ENCODE results near the gene KHDC4.

Gene KHDC4

GRCh38 chr1:155976062-155976912, 42.1 kb upstream of the KHDC4 start:
- DNase-seq, result peak; percentile 78 to 92
- H3K27ac ChIP-seq, result peak overlapping the region; percentile 98 to 99
- peaks cover 5 to 80% (median 69%) of the 10 kb centered on the region in 4 donors for H3K4me1 ChIP-seq
- no peaks in the 10 kb centered on the region for H3K9me3 ChIP-seq
- H3K27me3 ChIP-seq, result no peaks in the 10 kb centered on the region
- peak overlapping the region; percentile 89 to 98 for H3K4me3 ChIP-seq
- intact Hi-C loops (cut with DNase I; ENCODE audit: low total_unique reads), result no loop called here
- no peaks in the 10 kb centered on the region for H3K36me3 ChIP-seq
- TF ChIP-seq, protein P1, sequence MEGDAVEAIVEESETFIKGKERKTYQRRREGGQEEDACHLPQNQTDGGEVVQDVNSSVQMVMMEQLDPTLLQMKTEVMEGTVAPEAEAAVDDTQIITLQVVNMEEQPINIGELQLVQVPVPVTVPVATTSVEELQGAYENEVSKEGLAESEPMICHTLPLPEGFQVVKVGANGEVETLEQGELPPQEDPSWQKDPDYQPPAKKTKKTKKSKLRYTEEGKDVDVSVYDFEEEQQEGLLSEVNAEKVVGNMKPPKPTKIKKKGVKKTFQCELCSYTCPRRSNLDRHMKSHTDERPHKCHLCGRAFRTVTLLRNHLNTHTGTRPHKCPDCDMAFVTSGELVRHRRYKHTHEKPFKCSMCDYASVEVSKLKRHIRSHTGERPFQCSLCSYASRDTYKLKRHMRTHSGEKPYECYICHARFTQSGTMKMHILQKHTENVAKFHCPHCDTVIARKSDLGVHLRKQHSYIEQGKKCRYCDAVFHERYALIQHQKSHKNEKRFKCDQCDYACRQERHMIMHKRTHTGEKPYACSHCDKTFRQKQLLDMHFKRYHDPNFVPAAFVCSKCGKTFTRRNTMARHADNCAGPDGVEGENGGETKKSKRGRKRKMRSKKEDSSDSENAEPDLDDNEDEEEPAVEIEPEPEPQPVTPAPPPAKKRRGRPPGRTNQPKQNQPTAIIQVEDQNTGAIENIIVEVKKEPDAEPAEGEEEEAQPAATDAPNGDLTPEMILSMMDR (IDR thresholded peaks at IDR 0.05), result no peak

DNA sequence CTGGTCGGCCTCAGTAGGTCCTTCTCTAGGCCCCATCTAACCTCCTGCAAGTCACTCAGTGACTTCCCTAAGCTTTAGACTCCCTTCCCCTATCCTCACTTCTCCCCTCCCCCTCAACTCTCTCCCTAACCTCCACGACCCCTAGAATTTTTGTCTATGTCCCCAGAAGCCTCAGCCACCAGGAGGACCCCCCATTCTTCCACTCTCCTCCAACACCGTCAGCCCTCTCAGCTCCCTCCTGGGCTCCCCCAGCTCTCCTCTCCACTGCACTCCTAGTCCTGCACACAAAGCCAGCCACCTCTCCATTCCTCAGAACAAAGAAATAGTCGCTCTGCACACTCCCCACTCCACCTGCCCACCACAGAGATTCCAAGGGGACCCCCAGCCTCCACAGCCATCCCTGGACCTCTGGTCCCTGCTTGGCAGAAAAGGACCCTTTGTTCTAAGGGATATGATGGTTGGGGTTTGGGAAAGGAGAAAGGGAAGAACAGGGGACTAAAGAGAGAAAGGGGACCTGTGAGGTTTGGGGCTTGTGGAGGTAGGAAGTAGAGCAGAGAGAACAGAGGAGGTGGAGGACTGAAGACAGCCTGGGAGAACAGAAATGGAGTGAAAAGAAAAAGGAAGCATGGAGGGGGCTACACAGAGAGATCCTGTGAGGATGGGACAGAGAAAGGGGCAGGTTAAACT, 41.3 kb upstream of the KHDC4 start:
- DNase-seq, result no peak
- peak overlapping the region; percentile 98 to 99 for H3K27ac ChIP-seq
- H3K36me3 ChIP-seq, result no peaks in the 10 kb centered on the region
- no peaks in the 10 kb centered on the region for H3K9me3 ChIP-seq
- TF ChIP-seq, protein P1 (IDR thresholded peaks at IDR 0.05), result no peak
- H3K27me3 ChIP-seq, result no peaks in the 10 kb centered on the region
- H3K4me3 ChIP-seq, result peak overlapping the region; percentile 89 to 98
- peaks cover 5 to 80% (median 69%) of the 10 kb centered on the region in 4 donors for H3K4me1 ChIP-seq
- intact Hi-C loops (cut with DNase I; ENCODE audit: low total_unique reads), result no loop called here

DNA sequence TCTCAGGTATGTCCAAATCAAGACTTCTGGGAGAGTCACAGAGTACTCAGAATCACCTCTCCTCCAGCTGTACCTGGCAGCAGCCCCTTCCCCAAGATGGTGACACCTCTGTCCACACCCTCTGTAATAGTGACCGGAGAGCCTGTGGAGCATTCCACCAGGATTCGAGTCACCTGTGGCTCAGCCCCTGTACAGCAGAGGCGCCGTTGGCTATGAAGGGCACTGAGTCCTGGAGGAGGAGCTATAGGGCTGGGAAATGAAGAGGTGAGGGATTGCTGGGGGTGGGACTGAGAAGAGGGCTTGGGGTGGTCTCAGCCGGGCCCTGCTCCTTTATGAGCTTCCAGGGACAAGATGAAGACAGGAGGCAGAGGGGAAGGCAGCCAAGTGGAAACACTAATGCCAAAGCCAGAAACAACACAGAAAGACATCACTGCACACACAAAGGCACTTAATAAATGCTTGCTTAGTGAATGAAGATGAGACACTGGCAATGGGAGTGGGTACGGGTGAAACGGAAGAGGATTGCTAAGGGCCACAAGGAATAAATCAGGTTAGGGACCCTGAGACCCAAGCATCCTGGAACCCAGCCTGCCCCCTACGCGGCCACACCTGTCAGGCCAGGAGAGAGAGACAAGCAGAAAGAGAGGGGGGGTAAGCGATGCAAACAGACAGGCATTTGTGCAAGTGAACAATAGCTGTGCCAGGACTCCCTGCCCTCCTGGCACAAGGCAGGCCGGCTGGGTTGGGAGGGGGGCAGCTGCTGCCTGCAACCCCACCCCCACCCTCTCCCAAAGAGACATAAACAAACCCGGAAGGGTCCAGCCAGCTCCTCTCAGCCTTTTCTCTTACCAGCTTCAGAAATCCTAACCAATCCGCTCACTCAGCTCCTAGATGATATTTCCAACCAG, 40.2 kb upstream of the KHDC4 start:
- H3K4me3 ChIP-seq, result peak overlapping the region; percentile 89 to 98
- TF ChIP-seq, protein P1 (IDR thresholded peaks at IDR 0.05), result no peak
- no peak for DNase-seq
- intact Hi-C loops (cut with DNase I; ENCODE audit: low total_unique reads), result no loop called here
- peaks cover 5 to 80% (median 69%) of the 10 kb centered on the region in 4 donors for H3K4me1 ChIP-seq
- H3K27me3 ChIP-seq, result no peaks in the 10 kb centered on the region
- H3K27ac ChIP-seq, result peak overlapping the region; percentile 98 to 99
- peaks cover 0 to 6% (median 2%) of the 10 kb centered on the region in 3 donors for H3K36me3 ChIP-seq
- no peaks in the 10 kb centered on the region for H3K9me3 ChIP-seq

GRCh38 chr1:155973723-155974122, 39.5 kb upstream of the KHDC4 start:
- Histone ChIP-seq H3K4me1 (peaks cover 5 to 80% (median 70%) of the 10 kb centered on the region in 4 donors), H3K27me3 (no peaks in the 10 kb centered on the region), H3K4me3 (peak overlapping the region; percentile 89 to 98), H3K9me3 (no peaks in the 10 kb centered on the region), H3K36me3 (peaks cover 7 to 13% (median 9%) of the 10 kb centered on the region in 3 donors), H3K27ac (peak overlapping the region; percentile 98 to 99)
- DNase-seq, result no peak
- intact Hi-C loops (cut with DNase I; ENCODE audit: low total_unique reads), result no loop called here
- TF ChIP-seq, protein P1 (IDR thresholded peaks at IDR 0.05), result no peak
